Measurements from ENCODE around the gene AMIGO3. TPM values are rescaled to one million over a fixed set of nuclear protein-coding genes. Genes with fewer than 3 reads are reported as not detected.
A peak's percentile ranks its signal among the peaks of the same experiment; 100 is the strongest.

Gene AMIGO3
- total and polyA plus RNA-seq, 2 donors from 2014 or later = 0.73 TPM; not detected in 1

DNA sequence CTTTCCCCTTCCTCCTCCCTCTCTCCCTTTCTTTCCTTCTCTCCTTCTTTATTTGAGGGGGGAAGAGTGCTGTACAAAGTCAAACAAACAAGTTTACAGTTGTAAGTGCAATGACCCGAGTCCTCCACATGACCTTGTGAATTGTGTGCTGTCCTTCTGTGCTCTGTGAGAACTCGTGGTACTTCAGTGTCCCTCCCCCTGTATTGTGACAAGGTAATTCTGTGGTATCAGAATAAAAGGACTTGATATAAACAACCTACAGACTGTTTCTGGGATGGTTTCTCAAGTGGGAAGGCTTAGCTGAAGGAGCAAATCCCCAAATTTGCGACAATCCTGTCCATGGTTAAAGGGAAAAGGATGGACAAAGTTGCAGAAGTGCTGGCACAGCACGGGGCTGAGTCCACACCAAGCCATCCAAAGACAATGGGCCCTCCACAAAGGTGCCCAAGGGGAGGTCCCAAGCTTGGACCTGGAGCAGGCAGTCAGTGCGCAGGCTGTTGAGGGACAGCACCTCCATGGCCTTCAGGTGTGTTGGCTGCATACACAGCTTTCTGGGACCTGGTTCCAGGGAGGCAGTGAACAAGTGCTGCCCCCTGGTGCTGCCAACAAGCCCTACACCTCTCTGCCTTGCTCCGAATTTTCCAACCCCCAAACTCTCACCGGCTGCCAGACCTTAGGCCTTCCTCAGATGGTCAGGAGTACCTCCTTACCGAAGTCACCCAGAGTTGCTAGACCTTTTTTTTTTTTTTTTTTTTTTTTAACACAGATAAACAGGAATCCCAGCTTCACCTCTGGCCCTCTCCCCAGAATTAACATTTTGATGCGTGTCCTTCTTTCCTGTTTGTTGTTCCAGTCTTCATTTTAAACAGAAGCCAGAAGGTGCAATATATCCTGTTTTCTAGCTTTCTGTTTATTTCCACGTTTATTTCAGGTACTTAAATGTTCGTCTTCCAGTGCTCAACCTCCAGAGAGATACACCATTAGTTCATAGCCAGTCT, 47.9 kb downstream of the AMIGO3 start:
- Histone ChIP-seq H3K9ac (ENCODE audit: low read length in 3 of 3) (no peak overlapping the region), H3K36me3 (ENCODE audit: control insufficient read depth in 2 of 3, insufficient read depth in 3 of 3, low read length in 3 of 3) (peaks cover 2 to 7% (median 4%) of the 10 kb centered on the region in 3 donors), H3K27me3 (ENCODE audit: control insufficient read depth, insufficient read depth, low read length) (no peaks in the 10 kb centered on the region), H3K4me3 (ENCODE audit: low read length in 3 of 3) (no peak overlapping the region), H3K9me3 (ENCODE audit: control insufficient read depth in 2 of 3, insufficient read depth in 1 of 3, low read length in 3 of 3) (no peaks in the 10 kb centered on the region), H3K27ac (ENCODE audit: low read depth in 2 of 2, low read length in 2 of 2) (peak overlapping the region in 1 of 2 donors; percentile 16), H3K4me1 (ENCODE audit: control insufficient read depth in 2 of 3, insufficient read depth in 2 of 3, low read depth in 1 of 3, low read length in 3 of 3) (peaks cover 2 to 27% (median 26%) of the 10 kb centered on the region in 3 donors)
- FAIRE-seq (no peak), DNase-seq (peak; percentile 76 to 87 (median 85))
- TF ChIP-seq, protein P1, sequence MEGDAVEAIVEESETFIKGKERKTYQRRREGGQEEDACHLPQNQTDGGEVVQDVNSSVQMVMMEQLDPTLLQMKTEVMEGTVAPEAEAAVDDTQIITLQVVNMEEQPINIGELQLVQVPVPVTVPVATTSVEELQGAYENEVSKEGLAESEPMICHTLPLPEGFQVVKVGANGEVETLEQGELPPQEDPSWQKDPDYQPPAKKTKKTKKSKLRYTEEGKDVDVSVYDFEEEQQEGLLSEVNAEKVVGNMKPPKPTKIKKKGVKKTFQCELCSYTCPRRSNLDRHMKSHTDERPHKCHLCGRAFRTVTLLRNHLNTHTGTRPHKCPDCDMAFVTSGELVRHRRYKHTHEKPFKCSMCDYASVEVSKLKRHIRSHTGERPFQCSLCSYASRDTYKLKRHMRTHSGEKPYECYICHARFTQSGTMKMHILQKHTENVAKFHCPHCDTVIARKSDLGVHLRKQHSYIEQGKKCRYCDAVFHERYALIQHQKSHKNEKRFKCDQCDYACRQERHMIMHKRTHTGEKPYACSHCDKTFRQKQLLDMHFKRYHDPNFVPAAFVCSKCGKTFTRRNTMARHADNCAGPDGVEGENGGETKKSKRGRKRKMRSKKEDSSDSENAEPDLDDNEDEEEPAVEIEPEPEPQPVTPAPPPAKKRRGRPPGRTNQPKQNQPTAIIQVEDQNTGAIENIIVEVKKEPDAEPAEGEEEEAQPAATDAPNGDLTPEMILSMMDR (IDR thresholded peaks at IDR 0.05; ENCODE audit: borderline replicate concordance, extremely low read depth, insufficient read depth) = peak; percentile 91
- intact Hi-C loops (cut with DNase I) = no loop called here

DNA sequence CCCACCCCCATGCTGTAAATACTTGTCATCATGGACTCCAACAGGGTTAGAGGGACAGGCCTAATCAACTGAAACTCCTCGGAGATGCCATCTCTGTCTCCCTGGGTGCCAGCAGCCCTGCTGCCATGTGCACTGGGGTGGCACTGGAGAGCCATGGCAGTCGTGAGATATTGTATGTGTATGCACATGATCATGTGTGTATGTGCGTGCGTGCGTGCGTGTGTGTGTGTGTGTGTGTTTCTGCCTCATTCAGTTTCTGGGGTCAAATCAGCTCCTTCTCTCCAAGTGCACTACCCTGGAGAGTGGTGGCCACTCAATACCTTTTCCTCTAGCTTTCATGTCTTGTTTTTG, 48.6 kb downstream of the AMIGO3 start:
- DNase-seq (no peak), FAIRE-seq (no peak)
- H3K27ac ChIP-seq (ENCODE audit: low read depth in 2 of 2, low read length in 2 of 2) = peak overlapping the region in 1 of 2 donors; percentile 16
- TF ChIP-seq, protein P1 (IDR thresholded peaks at IDR 0.05; ENCODE audit: borderline replicate concordance, extremely low read depth, insufficient read depth) = no peak
- intact Hi-C loops (cut with DNase I) = no loop called here
- H3K36me3 ChIP-seq (ENCODE audit: control insufficient read depth in 2 of 3, insufficient read depth in 3 of 3, low read length in 3 of 3) = peaks cover 0 to under 1% (median 0%) of the 10 kb centered on the region in 3 donors
- no peaks in the 10 kb centered on the region for H3K27me3 ChIP-seq (ENCODE audit: control insufficient read depth, insufficient read depth, low read length)
- H3K4me1 ChIP-seq (ENCODE audit: control insufficient read depth in 2 of 3, insufficient read depth in 2 of 3, low read depth in 1 of 3, low read length in 3 of 3) = peaks cover 2 to 25% (median 25%) of the 10 kb centered on the region in 3 donors
- no peak overlapping the region for H3K9ac ChIP-seq (ENCODE audit: low read length in 3 of 3)
- no peak overlapping the region for H3K4me3 ChIP-seq (ENCODE audit: low read length in 3 of 3)
- no peaks in the 10 kb centered on the region for H3K9me3 ChIP-seq (ENCODE audit: control insufficient read depth in 2 of 3, insufficient read depth in 1 of 3, low read length in 3 of 3)

DNA sequence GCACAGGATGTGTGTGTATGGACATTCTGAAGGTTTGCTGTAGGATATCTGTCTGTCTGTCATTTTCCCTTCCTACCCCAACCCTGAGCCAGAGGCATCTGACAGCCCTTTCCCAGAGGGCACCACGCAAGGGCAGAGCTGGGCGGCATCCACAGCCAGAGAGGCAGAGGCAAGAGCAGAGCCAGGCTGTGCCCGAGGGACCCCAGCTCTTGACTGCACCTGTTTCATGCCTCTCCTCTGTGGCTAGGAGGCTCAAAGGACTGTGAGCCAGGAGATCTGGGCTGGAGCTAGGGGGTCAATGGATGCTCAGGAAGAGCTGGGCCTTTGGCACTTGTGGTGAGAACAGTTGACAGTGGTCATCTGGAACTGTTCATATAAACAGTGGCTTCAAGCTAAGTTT, 50.1 kb downstream of the AMIGO3 start:
- intact Hi-C loops (cut with DNase I) = loop anchor here (10.0 kb wide), 1 partner anchor 125 kb away; no protein-coding TSS in a partner anchor
- H3K9me3 ChIP-seq (ENCODE audit: control insufficient read depth in 2 of 3, insufficient read depth in 1 of 3, low read length in 3 of 3) = no peaks in the 10 kb centered on the region
- no peak overlapping the region for H3K27ac ChIP-seq (ENCODE audit: low read depth in 2 of 2, low read length in 2 of 2)
- H3K27me3 ChIP-seq (ENCODE audit: control insufficient read depth, insufficient read depth, low read length) = no peaks in the 10 kb centered on the region
- H3K36me3 ChIP-seq (ENCODE audit: control insufficient read depth in 2 of 3, insufficient read depth in 3 of 3, low read length in 3 of 3) = no peaks in the 10 kb centered on the region
- H3K4me3 ChIP-seq (ENCODE audit: low read length in 3 of 3) = no peak overlapping the region
- peaks cover 2 to 33% (median 23%) of the 10 kb centered on the region in 3 donors for H3K4me1 ChIP-seq (ENCODE audit: control insufficient read depth in 2 of 3, insufficient read depth in 2 of 3, low read depth in 1 of 3, low read length in 3 of 3)
- no peak overlapping the region for H3K9ac ChIP-seq (ENCODE audit: low read length in 3 of 3)
- TF ChIP-seq, protein P1 (IDR thresholded peaks at IDR 0.05; ENCODE audit: borderline replicate concordance, extremely low read depth, insufficient read depth) = no peak
- no peak for DNase-seq
- no peak for FAIRE-seq

All from kidney (tissue), 14 donors.